HG02571 (cell line): ENCODE results near the gene SIPA1L3.
"Not testable (repeated sequence)": the region's sequence is repeated elsewhere in the genome, so short reads cannot be mapped to it uniquely, and the experiment has no call there.

Source experiments
- ATAC-seq: cut with Tn5 transposase; IDR thresholded peaks from one replicate; pipeline ENCODE4 v1.9.1; 2021; ENCODE audit warnings: mild to moderate bottlenecking, moderate library complexity; ENCODE audit not compliant: unreplicated experiment

Gene SIPA1L3, protein sequence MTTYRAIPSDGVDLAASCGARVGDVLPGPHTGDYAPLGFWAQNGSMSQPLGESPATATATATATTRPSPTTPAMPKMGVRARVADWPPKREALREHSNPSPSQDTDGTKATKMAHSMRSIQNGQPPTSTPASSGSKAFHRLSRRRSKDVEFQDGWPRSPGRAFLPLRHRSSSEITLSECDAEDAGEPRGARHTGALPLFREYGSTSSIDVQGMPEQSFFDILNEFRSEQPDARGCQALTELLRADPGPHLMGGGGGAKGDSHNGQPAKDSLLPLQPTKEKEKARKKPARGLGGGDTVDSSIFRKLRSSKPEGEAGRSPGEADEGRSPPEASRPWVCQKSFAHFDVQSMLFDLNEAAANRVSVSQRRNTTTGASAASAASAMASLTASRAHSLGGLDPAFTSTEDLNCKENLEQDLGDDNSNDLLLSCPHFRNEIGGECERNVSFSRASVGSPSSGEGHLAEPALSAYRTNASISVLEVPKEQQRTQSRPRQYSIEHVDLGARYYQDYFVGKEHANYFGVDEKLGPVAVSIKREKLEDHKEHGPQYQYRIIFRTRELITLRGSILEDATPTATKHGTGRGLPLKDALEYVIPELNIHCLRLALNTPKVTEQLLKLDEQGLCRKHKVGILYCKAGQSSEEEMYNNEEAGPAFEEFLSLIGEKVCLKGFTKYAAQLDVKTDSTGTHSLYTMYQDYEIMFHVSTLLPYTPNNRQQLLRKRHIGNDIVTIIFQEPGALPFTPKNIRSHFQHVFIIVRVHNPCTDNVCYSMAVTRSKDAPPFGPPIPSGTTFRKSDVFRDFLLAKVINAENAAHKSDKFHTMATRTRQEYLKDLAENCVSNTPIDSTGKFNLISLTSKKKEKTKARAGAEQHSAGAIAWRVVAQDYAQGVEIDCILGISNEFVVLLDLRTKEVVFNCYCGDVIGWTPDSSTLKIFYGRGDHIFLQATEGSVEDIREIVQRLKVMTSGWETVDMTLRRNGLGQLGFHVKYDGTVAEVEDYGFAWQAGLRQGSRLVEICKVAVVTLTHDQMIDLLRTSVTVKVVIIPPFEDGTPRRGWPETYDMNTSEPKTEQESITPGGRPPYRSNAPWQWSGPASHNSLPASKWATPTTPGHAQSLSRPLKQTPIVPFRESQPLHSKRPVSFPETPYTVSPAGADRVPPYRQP (N-terminal part only)

GRCh38 chr19:37906869-37907734 lies at the start of gene SIPA1L3:
TSS of gene SIPA1L3 (plus strand) at chr19:37907208. CDS start at chr19:38081566, 174,358 bp downstream.
- ATAC-seq = peak; percentile 72

GRCh38 chr19:37864501-37864900 lies 42.5 kb upstream of the SIPA1L3 start:
- no peak for ATAC-seq

DNA sequence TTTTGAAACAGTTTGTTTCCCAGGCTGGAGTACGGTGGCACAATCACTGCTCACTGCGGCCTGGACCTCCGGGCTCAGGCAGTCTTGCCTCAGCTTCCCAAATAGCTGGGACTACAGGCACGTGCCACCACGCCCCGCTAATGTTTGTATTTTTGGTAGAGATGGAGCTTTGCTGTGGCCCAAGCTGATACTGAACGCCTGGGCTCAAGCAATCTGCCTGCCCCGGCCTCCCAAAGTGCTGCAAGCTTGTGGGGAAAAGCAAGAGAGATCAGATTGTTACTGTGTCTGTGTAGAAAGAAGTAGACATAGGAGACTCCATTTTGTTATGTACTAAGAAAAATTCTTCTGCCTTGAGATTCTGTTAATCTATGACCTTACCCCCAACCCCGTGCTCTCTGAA lies 41.1 kb upstream of the SIPA1L3 start:
- not testable (repeated sequence) for ATAC-seq

- ATAC-seq = no peak
Observed at GRCh38 chr19:37867831-37868230, 39.2 kb upstream of the SIPA1L3 start.

DNA sequence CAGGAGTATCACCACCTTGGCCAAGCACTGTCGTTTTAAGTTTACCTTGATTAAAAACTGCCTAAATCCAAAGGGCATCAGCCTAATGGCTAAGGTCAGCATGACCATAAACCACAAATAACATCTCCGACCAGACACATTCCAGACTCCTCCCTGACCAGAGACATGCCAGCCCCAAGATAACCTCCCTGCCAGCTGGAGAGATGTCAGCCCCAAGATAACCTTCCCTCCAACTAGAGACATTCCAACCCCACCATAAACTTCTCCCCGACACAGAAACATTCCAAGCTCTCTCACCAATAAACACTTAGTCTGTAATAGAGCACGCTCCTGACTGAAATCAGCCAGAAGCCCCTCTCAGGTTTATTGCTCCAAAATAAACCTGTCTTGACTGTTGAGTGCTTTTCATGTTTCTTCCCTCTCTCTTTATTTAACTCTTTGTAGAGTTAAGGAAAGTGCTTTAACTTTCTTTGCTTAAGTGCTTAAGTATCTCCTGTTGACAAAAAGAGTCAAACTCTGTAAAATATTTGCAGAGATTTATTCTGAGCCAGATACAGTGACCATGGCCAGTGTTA lies 37.2 kb upstream of the SIPA1L3 start:
- no peak for ATAC-seq

DNA sequence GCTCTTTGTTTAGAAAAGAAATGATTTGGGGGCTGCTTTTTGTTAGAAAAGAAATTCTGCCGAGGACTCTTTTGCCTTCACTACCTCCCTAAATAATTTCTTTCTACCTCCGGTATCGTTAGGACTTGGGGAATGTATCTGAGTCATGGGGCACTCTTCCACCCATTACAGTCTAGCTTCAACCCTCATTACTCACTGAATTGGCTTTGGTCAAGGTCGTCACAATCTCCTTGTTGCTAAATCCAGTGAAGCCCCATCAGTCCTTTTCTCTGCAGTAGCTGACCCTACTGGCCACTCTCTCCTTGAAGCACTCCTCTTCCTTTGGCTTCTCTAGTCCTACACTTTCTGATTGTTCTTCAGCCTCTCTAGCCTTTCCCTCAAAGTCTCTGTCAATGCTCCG lies 34.6 kb upstream of the SIPA1L3 start:
- no peak for ATAC-seq

DNA sequence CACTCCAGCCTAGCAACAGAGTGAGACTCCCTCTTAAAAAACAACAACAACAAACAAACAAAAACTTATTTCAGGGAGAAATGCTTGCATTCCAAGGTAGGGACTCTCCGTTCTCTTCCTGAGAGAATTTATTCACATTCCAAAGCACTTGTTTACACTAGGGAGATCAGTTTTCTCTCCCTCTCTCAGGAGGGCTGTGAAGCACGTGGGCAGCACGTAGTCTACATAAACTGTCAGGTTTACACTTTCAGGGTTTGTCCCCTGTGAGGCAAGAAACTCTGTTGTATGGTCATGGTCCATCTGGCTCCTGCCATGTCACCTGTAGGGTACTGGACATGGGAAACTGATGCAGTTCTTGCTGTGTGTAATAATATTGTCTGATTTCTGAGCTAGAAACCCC lies 32.2 kb upstream of the SIPA1L3 start:
- ATAC-seq = no peak

DNA sequence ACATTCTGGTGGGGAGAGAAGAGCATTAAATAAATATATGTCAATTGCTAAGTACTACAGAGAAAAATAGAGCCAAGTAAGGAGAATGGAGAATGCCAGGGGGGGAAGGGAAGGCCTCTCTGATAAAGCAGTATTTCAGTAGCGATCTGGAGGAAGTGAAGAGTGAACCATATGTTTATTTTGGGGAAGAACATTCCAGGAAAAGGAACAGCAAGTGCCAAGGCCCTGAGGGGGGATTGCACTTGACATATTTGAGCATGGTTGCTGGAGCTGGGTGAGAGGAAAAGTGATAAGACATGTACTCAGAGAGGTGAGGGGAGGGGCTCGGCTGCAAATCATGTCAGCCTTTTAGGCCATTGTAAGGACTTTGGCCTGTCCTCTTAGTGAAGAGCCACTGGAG lies 31.0 kb upstream of the SIPA1L3 start:
- no peak for ATAC-seq

- no peak for ATAC-seq
Observed at GRCh38 chr19:37877147-37877546, 29.9 kb upstream of the SIPA1L3 start.

GRCh38 chr19:37885392-37885791 lies 21.6 kb upstream of the SIPA1L3 start:
- no peak for ATAC-seq

DNA sequence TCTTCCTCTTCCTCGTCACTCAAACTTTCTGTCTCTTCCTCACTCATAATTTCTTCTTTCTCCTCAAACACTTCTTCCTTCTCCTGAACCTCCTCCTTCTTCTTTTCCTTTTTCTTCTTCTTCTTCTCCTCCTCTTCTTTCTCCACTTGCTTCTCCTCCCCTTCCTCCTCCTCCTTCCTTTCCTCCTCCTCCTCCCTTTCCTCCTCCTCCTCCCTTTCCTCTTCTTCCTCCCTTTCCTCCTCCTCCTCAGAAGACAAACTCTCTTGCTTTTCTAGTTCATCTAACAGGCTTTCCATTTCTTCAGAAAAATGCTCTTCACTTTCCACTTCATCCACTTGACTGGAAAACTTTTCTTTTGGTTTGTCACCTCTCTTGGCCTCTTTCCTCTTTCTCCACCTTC lies 20.4 kb upstream of the SIPA1L3 start:
- no peak for ATAC-seq

DNA sequence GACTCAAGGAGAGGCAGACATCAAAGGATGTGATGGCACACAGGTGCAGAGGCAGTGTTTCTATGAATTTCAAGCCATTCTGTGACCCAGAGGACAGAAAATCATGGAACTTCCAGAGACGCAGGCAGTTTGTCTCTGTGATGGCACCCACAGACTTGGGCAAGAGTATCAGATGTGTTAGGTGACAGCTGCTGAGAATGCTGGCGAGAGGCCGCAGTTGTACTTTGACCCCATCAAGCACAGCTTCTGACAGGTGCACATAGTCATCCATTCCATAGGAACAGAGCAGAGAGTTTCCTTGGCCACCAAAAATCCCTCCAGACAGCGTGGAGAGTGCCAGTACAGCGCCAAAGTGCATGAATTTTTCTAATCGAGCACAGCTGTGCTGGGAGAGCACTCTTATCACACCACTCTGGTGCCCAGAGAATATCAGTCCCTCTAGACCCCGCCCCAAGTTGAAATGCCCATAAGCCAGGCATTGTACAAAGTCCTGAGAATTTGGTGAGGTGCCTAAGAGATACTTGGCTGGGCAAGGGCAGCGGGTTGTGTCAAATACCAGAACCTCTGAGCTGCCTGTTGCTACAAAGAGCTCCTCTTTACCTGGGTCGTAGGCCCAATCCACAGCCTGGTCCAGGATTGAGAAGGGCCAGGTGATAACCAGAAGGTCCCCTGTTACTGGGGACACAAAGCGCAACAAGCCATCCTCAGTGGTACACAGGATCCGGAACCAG lies 13.0 kb upstream of the SIPA1L3 start:
- no peak for ATAC-seq

- ATAC-seq = no peak
Observed at GRCh38 chr19:37896180-37896579, 10.8 kb upstream of the SIPA1L3 start.

DNA sequence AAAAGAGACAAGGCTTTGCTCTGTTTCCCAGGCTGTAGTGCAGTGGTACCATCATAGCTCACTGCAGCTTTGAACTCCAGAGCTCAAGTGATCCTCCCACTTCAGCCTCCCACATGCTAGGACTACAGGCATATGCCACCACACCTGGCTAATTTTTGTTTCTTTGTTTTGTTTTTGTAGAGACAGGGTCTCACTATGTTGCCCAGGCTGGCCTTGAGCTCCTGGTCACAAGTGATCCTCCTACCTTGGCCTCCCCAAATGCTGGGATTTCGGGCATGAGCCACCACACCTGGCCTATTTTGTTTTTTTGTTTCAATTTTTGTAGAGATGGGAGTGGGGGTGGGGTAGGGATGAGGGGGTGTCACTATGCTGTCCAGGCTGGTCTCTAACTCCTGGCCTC lies 7.6 kb upstream of the SIPA1L3 start:
- no peak for ATAC-seq

DNA sequence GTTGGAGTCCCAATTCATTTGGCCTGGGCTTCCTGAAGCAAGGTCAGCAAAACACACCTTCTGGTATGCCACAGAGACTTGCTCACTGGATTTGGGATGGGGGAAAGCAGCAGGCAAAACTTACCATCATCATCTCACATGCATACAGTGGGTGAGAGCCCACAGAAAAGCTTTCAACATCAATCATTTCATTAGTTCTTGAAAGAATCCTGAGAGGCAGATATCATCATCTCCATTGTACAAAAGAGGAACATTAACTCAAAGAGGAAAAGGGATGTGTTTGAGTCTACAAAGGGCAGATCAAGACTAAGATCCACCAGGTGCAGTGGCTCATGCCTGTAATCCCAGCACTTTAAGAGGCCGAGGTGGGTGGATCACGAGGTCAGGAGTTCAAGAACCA lies 7.0 kb upstream of the SIPA1L3 start:
- no peak for ATAC-seq

- ATAC-seq = no peak
Observed at GRCh38 chr19:37902668-37903067, 4.3 kb upstream of the SIPA1L3 start.

GRCh38 chr19:37903096-37903495 lies 3.9 kb upstream of the SIPA1L3 start:
- ATAC-seq = no peak

GRCh38 chr19:37905946-37906868 lies 801 bp upstream of the SIPA1L3 start, which contains the start of gene WDR87:
TSS of gene WDR87 (minus strand) at chr19:37906594. CDS start at chr19:37898239, 8,355 bp downstream.
- ATAC-seq = peak; percentile 31
